SK-N-SH (cell line): ENCODE data around the gene METTL17.

ENCODE experiments used
- CTCF ChIP-seq: fragments of 200-600 bp; sonication (generic); IDR thresholded peaks from 2 replicates; pipeline ENCODE4 v1.6.1; 2017; ENCODE audit warnings: antibody characterized with exemption, mild to moderate bottlenecking, moderate library complexity
- EP300 ChIP-seq, 2 experiments: IDR thresholded peaks; 2 replicates each; pipeline versions ENCODE4 v1.4.0 to v1.6.1; 2012; ENCODE audit warnings: borderline replicate concordance in 1 of 2, low read depth in 1 of 2, low read length in 1 of 2
- EZH2phosphoT487 ChIP-seq: fragments of 200-600 bp; sonication (generic); IDR thresholded peaks from 2 replicates; pipeline ENCODE4 v1.6.1; 2017; ENCODE audit warnings: low read depth, mixed run types, mild to moderate bottlenecking, antibody characterized with exemption, moderate library complexity, borderline replicate concordance
- GATA2 ChIP-seq: sonication (generic); formaldehyde crosslinking; IDR thresholded peaks from 2 replicates; pipeline ENCODE4 v1.5.0; 2020; ENCODE audit warnings: mild to moderate bottlenecking, missing genetic modification reagents
- JUND ChIP-seq: IDR thresholded peaks from 2 replicates; pipeline ENCODE4 v1.4.0; 2012
- PBX3 ChIP-seq: IDR thresholded peaks from 2 replicates; pipeline ENCODE4; 2012
- POLR2AphosphoS5 ChIP-seq: IDR thresholded peaks from 2 replicates; pipeline ENCODE4 v1.6.1; 2012; ENCODE audit warnings: low read depth, low read length
- REST ChIP-seq: IDR thresholded peaks from 2 replicates; pipeline ENCODE4 v1.6.1; 2012; ENCODE audit warnings: mild to moderate bottlenecking, low read depth, low read length, moderate library complexity
- RXRA ChIP-seq: IDR thresholded peaks from 2 replicates; pipeline ENCODE4 v1.4.0; 2012; ENCODE audit warnings: low read depth, mild to moderate bottlenecking, borderline replicate concordance
- SIN3A ChIP-seq: IDR thresholded peaks from 2 replicates; pipeline ENCODE4 v1.6.1; 2012; ENCODE audit warnings: low read depth, mild to moderate bottlenecking, low read length, moderate library complexity, borderline replicate concordance
- SMC3 ChIP-seq: IDR thresholded peaks from 2 replicates; pipeline ENCODE4 v1.6.1; 2012; ENCODE audit warnings: low read depth, low read length, improper control_type of control experiment
- USF2 ChIP-seq: fragments of 150-350 bp; IDR thresholded peaks from 2 replicates; pipeline ENCODE4 v1.6.1; 2017; ENCODE audit warnings: antibody characterized with exemption, low read length, low read depth, borderline replicate concordance
- YY1 ChIP-seq: IDR thresholded peaks from 2 replicates; pipeline ENCODE4 v1.4.0; 2012; ENCODE audit warnings: low read depth, mild to moderate bottlenecking

- TF ChIP-seq CTCF (no peak), YY1 (no peak), RXRA (no peak), POLR2AphosphoS5 (no peak), EZH2phosphoT487 (no peak), SIN3A (no peak), USF2 (no peak), SMC3 (no peak), JUND (no peak), EP300 (IDR thresholded peaks at IDR 0.05; ENCODE audit: borderline replicate concordance in 1 of 2, low read depth in 1 of 2, low read length in 1 of 2) (no peak), PBX3 (no peak), REST (no peak), GATA2 (no peak)
Measured at GRCh38 chr14:21032326-21033132, 42.7 kb downstream of the METTL17 start.
